ENCODE measurements around the gene DENND2D.

The DENND2D gene

GRCh38 chr1:111202366-111202706 lies 1.9 kb upstream of the DENND2D start:
- DNase-seq = no peak

GRCh38 chr1:111201275-111202090 lies 1.0 kb upstream of the DENND2D start:
- no peak for DNase-seq

- no peak for DNase-seq
Observed at GRCh38 chr1:111200802-111201161, 336 bp upstream of the DENND2D start.

- no peak for DNase-seq
Observed at GRCh38 chr1:111199329-111199728, 1.1 kb downstream of the DENND2D start.

- no peak for DNase-seq
Observed at GRCh38 chr1:111198836-111199235, 1.6 kb downstream of the DENND2D start.

GRCh38 chr1:111197598-111198284 lies 2.7 kb downstream of the DENND2D start:
- DNase-seq = no peak

GRCh38 chr1:111196213-111196612 lies 4.2 kb downstream of the DENND2D start:
- no peak for DNase-seq

- DNase-seq = no peak
Observed at GRCh38 chr1:111195002-111195684, 5.3 kb downstream of the DENND2D start.

GRCh38 chr1:111193712-111194480 lies 6.5 kb downstream of the DENND2D start:
- DNase-seq = no peak

GRCh38 chr1:111192658-111193519 lies 7.6 kb downstream of the DENND2D start:
- no peak for DNase-seq

GRCh38 chr1:111192074-111192473 lies 8.4 kb downstream of the DENND2D start:
- DNase-seq = no peak

- no peak for DNase-seq
Observed at GRCh38 chr1:111191496-111191895, 8.9 kb downstream of the DENND2D start.

- DNase-seq = no peak
Observed at GRCh38 chr1:111190931-111191451, 9.5 kb downstream of the DENND2D start.

GRCh38 chr1:111184663-111185062 lies 15.8 kb downstream of the DENND2D start:
- no peak for DNase-seq

GRCh38 chr1:111183308-111184069 lies 17.0 kb downstream of the DENND2D start:
- DNase-seq = no peak

GRCh38 chr1:111182052-111182451 lies 18.4 kb downstream of the DENND2D start:
- no peak for DNase-seq

- peak; percentile 54 for DNase-seq
Observed at GRCh38 chr1:111179968-111180533, 20.4 kb downstream of the DENND2D start.

- no peak for DNase-seq
Observed at GRCh38 chr1:111176678-111177077, 23.8 kb downstream of the DENND2D start.

GRCh38 chr1:111175349-111175748 lies 25.1 kb downstream of the DENND2D start:
- no peak for DNase-seq

GRCh38 chr1:111174070-111174469 lies 26.4 kb downstream of the DENND2D start:
- no peak for DNase-seq

GRCh38 chr1:111172463-111172862 lies 28.0 kb downstream of the DENND2D start:
- DNase-seq = no peak
